ENCODE measurements around the gene BNC2.
"Not testable (repeated sequence)": the region's sequence is repeated elsewhere in the genome, so short reads cannot be mapped to it uniquely, and the experiment has no call there.

The BNC2 gene

DNA sequence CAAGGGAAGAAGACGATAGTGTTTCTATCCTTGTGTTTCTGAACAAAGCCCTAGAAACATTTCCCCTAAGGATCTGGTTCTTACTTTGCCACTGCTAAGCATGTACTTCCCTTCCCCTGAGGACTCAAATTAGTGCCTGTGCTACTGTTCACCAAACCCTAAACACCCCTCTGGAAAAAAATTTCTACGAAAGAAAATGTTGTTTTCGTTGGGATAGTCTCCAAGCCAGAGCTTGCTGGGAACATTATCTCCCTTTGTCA lies 294.6 kb downstream of the BNC2 start:
- no peak for DNase-seq

GRCh38 chr9:16575142-16575985 lies 295.1 kb downstream of the BNC2 start:
- DNase-seq: no peak

DNA sequence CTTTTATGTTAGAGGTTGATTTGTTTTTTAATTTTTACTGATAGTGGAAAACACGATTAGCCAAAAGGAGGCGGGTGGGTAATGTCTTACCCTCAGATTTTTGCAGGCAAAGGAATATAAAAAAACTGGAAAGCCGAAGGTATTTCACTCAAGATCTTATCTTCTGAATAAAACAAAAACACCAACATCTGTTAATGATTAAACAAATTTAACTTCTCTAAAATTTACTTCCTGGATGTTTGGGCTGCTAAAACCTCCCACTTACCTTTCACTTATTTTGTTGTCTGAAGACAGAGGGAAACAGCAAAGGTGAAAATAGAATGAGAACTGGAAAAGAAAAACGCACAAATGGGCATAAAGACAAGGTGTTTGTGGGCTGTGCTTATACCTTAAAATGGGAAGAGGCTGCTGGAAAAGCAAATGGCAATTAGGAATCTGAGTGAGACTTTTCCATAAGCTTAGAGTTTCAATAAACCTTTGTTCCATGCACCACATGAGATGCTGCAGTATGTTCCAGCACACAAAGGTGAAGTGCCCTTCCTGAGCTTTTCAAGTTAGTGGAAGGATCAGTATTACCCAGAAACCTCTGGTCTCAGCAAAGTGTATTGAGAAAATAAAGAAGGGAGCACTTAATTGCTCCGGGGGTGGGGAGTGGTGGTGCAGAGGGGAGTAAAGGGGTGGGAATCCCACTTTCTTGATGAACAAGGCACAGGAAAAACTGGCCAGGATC lies 298.3 kb downstream of the BNC2 start:
- no peak for DNase-seq

DNA sequence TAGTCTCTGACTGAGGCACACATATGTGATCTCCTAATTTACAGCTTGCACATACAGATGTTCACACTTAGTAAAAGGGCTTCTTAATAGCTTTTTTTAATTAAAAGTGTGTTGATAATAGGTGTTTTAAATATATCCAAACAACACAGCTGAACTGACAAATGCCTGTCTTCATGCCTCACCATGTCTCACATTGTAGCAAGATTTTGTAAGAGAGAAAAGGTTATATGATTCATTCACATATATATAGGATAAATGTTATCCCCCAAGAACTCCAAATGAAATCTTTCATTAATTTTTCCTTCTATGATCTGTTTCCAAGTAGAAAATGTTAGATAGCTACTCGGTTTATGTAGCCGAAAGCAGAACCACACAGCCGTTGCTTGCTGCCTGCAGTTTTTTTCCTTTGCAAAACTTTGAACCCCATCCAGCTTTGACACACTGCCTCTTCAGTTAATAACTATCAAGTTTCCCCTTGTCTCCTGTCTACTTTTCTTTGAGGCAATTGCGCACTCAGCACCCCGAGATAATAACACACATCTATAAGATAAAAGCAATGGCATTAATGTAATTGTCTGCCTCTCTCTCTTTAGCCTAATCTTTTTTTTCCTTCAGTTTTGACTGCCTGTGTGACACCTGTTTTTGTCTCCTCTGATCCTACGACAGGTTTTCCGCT lies 299.2 kb downstream of the BNC2 start:
- DNase-seq: no peak

GRCh38 chr9:16563446-16563845 lies 307.0 kb downstream of the BNC2 start:
- no peak for DNase-seq

GRCh38 chr9:16561121-16561520 lies 309.3 kb downstream of the BNC2 start:
- no peak for DNase-seq

- no peak for DNase-seq
Measured at GRCh38 chr9:16559418-16560188, 310.9 kb downstream of the BNC2 start.

DNA sequence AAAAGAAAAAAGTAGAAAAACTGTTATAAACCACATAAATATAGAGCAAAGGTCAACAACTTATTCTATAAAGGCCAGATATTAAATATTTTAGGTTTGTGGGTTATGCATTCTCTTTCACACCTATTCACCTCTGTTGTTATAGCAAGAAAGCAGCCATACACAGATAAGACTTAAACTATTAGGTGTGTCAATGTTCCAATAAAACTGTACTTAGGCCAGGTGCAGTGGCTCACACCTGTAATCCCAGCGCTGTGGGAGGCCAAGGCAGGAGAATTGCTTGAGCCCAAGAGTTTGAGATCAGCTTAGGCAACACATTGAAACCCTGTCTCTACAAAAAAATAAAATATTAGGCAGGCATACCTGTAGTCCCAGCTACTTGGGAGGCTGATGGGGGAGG lies 314.7 kb downstream of the BNC2 start:
- DNase-seq: no peak

DNA sequence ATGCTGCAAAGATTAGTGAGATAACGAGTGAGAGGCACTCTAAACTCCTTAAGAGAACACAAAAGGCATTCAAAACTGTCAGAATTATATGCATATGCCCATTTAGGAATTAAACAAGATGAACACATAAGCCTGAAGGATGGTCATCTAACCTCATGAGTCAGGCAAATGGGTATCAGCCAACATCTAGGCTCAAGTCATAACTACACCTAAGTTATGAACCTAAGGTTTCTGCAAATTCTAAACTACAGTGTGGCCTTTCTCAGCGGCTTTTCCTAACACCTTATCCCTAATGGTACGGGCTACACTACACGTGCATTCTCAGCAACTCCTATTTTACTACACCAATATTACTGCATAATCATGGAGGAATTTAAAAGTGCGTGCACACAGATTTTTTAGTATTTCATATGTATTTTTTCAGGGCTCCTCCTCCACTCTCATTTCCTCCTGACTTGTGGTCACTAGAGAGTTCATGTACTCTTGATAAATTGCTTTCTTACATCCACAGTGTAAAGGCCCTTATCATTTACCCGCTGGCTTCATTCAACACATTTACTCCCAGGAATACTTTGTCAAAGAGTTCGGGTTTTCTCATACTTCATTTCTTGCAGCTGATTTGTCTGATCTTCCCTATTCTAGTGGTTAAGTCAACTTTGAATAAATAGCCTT lies 316.5 kb downstream of the BNC2 start:
- DNase-seq: no peak

DNA sequence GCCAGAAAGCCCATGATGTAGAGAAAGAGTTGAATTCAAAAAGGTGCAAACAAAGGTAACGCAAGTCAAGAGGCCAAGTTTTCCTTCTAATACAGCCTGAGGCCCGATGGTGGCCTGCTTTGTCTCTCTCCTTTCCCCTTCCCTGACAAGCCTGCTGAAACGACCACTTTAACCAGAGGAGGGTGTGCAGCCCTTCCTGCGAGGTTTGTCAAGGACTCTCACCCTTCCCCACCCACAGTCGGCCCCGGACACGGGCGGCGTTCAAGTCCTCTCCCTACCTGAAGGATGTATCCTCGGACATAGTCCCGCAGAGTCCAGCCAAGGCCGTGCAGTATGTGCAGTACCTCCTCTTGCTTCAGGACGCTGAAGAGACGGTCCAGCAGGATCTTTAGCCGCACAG lies 318.2 kb downstream of the BNC2 start:
- no peak for DNase-seq

DNA sequence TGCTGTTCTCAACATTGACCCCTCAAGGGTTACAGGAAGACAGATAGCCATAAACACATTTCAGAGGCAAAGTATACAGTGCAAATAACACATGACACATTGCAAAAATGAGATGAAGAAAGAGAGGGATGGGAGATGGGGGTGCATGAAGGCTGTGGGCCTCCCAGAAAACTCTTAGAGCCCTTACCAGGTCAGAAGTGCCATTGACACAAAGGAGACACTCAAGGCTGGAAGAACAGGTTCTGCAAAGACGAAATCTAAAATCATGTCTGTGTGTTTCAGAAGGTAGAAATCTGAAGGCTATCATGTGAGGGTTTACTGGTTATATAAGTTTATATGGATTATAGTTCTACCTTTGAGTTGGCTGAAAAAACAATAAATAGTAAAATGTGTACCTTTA lies 318.8 kb downstream of the BNC2 start:
- no peak for DNase-seq

DNA sequence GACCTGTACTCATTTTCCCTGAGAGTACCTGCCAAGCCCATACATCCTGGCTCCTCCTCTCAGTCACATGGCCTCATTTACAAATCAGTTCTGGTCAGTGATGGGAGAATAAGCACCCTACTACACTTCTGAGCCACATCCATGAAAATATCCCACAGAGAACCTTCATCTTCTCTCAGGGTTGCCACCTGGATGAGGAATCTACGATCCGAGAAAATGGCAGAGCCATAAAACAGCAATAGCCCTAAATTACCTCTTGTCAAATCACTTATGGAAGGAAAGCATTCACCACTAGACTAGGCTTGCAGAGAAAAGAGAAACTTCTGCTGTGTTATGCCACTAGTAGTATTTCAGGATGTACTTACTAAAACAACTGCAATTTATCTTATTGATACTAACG lies 324.8 kb downstream of the BNC2 start:
- DNase-seq: no peak

DNA sequence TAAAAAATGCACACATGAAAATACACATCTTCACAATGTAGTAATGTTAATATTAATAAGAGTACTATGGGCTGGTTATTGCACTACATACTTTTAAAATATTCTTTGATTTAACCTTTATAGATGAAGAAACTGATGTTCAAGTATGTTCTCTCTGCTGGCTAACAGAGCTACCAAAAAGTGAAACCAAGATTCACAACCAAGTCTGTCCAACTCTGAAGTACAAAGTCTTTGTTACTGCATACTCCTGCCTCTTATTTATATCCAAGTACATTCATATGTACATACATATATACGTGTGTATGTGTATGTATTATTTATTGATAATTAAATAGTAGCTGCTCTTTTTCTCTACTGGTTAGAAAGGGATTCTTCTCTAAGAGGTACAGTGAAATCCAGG lies 325.6 kb downstream of the BNC2 start:
- no peak for DNase-seq

GRCh38 chr9:16543686-16544085 lies 326.8 kb downstream of the BNC2 start:
- DNase-seq: no peak

- DNase-seq: no peak
Measured at GRCh38 chr9:16543225-16543624, 327.2 kb downstream of the BNC2 start.

GRCh38 chr9:16542290-16542689 lies 328.2 kb downstream of the BNC2 start:
- no peak for DNase-seq

DNA sequence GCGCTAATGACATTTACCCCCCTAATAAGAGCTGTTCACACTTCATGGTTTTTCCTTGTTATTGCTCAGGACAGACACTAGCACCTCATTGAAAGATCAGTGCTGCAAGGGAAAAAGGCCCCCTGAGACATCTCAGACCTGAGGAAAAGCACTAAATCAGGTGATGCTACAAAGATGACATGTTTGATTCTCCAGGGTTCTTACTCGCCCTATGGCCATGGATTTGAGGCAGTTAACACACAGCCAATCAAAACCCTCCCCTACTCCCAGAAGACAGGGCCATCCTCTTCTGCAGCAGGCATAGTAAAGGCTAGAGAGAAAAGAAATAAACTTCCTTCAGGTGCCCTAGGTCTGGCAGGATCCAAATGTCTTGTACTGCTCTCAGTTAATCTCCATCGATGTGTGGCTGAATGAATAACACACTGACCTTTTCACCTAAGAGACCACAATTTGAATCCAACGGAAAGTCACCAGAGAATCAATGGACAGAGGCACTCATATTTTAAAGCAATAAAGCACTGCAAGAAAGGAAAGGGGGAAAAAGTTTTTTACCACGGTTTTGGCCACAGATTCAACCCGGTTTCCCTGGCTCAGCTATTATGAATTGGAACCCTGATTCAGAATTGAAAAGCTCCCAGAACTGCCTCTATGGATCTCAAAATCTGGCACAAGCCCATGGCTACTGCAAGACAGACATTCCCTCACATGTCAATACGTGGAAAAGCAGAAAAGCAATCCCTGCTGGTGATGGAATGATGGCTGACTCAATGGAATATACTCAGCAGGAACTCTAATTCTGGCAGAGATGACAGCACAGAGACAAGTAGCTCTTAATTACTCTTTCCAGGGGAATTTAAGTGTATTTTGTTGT lies 329.5 kb downstream of the BNC2 start:
- no peak for DNase-seq

GRCh38 chr9:16539626-16540025 lies 330.8 kb downstream of the BNC2 start:
- DNase-seq: not testable (repeated sequence)

DNA sequence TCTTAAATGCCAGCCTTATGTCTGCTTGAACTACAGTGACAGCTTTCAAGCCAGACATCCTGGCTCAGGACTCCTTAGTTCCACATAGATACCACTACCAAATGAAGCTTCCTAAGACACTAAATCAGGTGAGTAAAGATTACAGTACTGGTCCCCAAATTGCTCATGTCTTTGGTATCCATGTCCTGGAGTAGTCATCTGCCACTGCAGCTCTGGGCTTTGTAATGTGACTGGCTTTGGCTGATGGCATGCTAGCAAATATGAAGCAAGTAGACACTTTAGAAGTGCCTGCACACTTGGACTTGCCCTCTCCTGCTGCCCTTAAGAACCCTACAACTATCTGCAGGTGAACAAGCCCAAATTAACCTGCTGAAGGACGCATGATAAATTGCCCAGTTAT lies 334.9 kb downstream of the BNC2 start:
- DNase-seq: no peak

- no peak for DNase-seq
Measured at GRCh38 chr9:16532681-16533450, 337.6 kb downstream of the BNC2 start.

- DNase-seq: no peak
Measured at GRCh38 chr9:16532272-16532671, 338.2 kb downstream of the BNC2 start.
